Mesenchymal stem cell (in vitro differentiated cells and primary cell): ENCODE measurements around the gene RHBDL1.

Experiments
- DNase-seq: peaks from one replicate; pipeline ENCODE4 v3.0.0-alpha.2; 2013
- H2AFZ ChIP-seq: one replicate; pipeline ENCODE4 v1.6.1; 2013; ENCODE audit warnings: low read depth, mild to moderate bottlenecking, control low read depth, inconsistent platforms, low read length, moderate library complexity
- H2AK5ac ChIP-seq: 2 replicates; pipeline ENCODE4 v1.6.1; 2013; ENCODE audit warnings: low read length, moderate library complexity, mild to moderate bottlenecking, inconsistent platforms; ENCODE audit not compliant: severe bottlenecking
- H2BK120ac ChIP-seq: one replicate; pipeline ENCODE4 v1.6.1; 2013; ENCODE audit warnings: low read depth, mild to moderate bottlenecking, inconsistent platforms, low read length, moderate library complexity
- H2BK12ac ChIP-seq, 2 experiments: one replicate each; pipeline ENCODE4 v1.6.1; 2013; ENCODE audit warnings: inconsistent platforms in 2 of 2, low read length in 2 of 2, mild to moderate bottlenecking in 2 of 2, moderate library complexity in 2 of 2, control low read depth in 1 of 2
- H2BK15ac ChIP-seq: one replicate; pipeline ENCODE4 v1.6.1; 2013; ENCODE audit warnings: mild to moderate bottlenecking, low read depth, inconsistent platforms; ENCODE audit not compliant: poor library complexity, severe bottlenecking
- H2BK5ac ChIP-seq: 2 replicates; pipeline ENCODE4 v1.6.1; 2013; ENCODE audit warnings: low read depth, mild to moderate bottlenecking, low read length, control low read depth, inconsistent platforms; ENCODE audit not compliant: poor library complexity, severe bottlenecking
- H3K14ac ChIP-seq, 2 experiments: one replicate each; pipeline ENCODE4 v1.6.1; 2013; ENCODE audit warnings: inconsistent platforms in 2 of 2, low read length in 2 of 2, control low read depth in 1 of 2, mild to moderate bottlenecking in 1 of 2, moderate library complexity in 1 of 2
- H3K18ac ChIP-seq, 2 experiments: one replicate each; pipeline ENCODE4 v1.6.1; 2013; ENCODE audit warnings: inconsistent platforms in 2 of 2, low read length in 2 of 2, control low read depth in 1 of 2, low read depth in 1 of 2, mild to moderate bottlenecking in 1 of 2
- H3K23ac ChIP-seq, 2 experiments: one replicate each; pipeline ENCODE4 v1.6.1; 2013; ENCODE audit warnings: inconsistent platforms in 2 of 2, low read length in 2 of 2, mild to moderate bottlenecking in 2 of 2, moderate library complexity in 2 of 2, control low read depth in 1 of 2
- H3K27ac ChIP-seq: 2 replicates; pipeline ENCODE4 v1.5.1; 2013; ENCODE audit warnings: mild to moderate bottlenecking, moderate library complexity, low read length, control low read depth, inconsistent platforms; ENCODE audit not compliant: poor library complexity, severe bottlenecking
- H3K27me3 ChIP-seq, 2 experiments: 2 replicates each; pipeline versions ENCODE4 v1.6.1 to v1.7.0; 2013; ENCODE audit warnings: low read length in 2 of 2, mild to moderate bottlenecking in 2 of 2, moderate library complexity in 2 of 2, control low read depth in 1 of 2, inconsistent platforms in 1 of 2; ENCODE audit not compliant: control insufficient read depth in 1 of 2, insufficient read depth in 1 of 2
- H3K36me3 ChIP-seq, 2 experiments: 2 replicates each; pipeline versions ENCODE4 v1.6.1 to v1.7.0; 2013; ENCODE audit warnings: low read length in 2 of 2, control low read depth in 1 of 2, inconsistent platforms in 1 of 2, low read depth in 1 of 2, mild to moderate bottlenecking in 1 of 2; ENCODE audit not compliant: insufficient read depth in 2 of 2, control insufficient read depth in 1 of 2
- H3K4ac ChIP-seq, 2 experiments: one replicate each; pipeline ENCODE4 v1.6.1; 2013; ENCODE audit warnings: inconsistent platforms in 2 of 2, low read length in 2 of 2, mild to moderate bottlenecking in 2 of 2, moderate library complexity in 2 of 2, control low read depth in 1 of 2, low read depth in 1 of 2
- H3K4me1 ChIP-seq: 2 replicates; pipeline ENCODE4 v1.6.1; 2013; ENCODE audit warnings: low read depth, low read length, control low read depth; ENCODE audit not compliant: control insufficient read depth, insufficient read depth
- H3K4me2 ChIP-seq: 2 replicates; pipeline ENCODE4 v1.6.1; 2013; ENCODE audit warnings: low read length, mild to moderate bottlenecking, inconsistent platforms; ENCODE audit not compliant: poor library complexity, severe bottlenecking
- H3K4me3 ChIP-seq, 2 experiments: 2 replicates each; pipeline versions ENCODE4 v1.5.1 to v1.7.0; 2013; ENCODE audit warnings: low read length in 2 of 2, mild to moderate bottlenecking in 2 of 2, control low read depth in 1 of 2, low read depth in 1 of 2; ENCODE audit not compliant: insufficient read depth in 1 of 2
- H3K79me1 ChIP-seq: replicated peaks from 2 replicates; pipeline ENCODE4 v1.6.1; 2013; ENCODE audit warnings: mild to moderate bottlenecking, control low read depth, low read length, inconsistent platforms; ENCODE audit not compliant: poor library complexity, severe bottlenecking
- H3K9ac ChIP-seq: 2 replicates; pipeline ENCODE4 v1.7.0; 2013; ENCODE audit warnings: mild to moderate bottlenecking, low read length, moderate library complexity
- H3K9me3 ChIP-seq: 2 replicates; pipeline ENCODE4 v1.7.0; 2013; ENCODE audit warnings: mild to moderate bottlenecking, low read length; ENCODE audit not compliant: control insufficient read depth
- H4K8ac ChIP-seq: one replicate; pipeline ENCODE4 v1.6.1; 2013; ENCODE audit warnings: inconsistent platforms, mild to moderate bottlenecking, low read length, moderate library complexity
- H4K91ac ChIP-seq: one replicate; pipeline ENCODE4 v1.6.1; 2013; ENCODE audit warnings: mild to moderate bottlenecking, low read length, inconsistent platforms
- WGBS: methylation state at CpG from one replicate; pipeline ENCODE4 v1.1.7; 2013; ENCODE audit warnings: mixed read lengths; 5-methylcytosine and 5-hydroxymethylcytosine counted together

The RHBDL1 gene

GRCh38 chr16:671353-672131 lies 3.9 kb upstream of the RHBDL1 start:
- Histone ChIP-seq H3K36me3 (peaks cover 41 to 62% of the 10 kb centered on the region in 2 experiments), H3K4me3 (no peak overlapping the region), H3K9ac (no peak overlapping the region), H3K27ac (no peak overlapping the region), H2BK15ac (no peak overlapping the region), H2AK5ac (no peak overlapping the region), H2BK120ac (no peak overlapping the region), H3K4me1 (peaks cover 39% of the 10 kb centered on the region), H2AFZ (no peak overlapping the region), H2BK5ac (no peak overlapping the region), H3K4me2 (no peak overlapping the region), H4K91ac (no peak overlapping the region), H3K4ac (no peak overlapping the region), H2BK12ac (no peak overlapping the region), H3K18ac (no peak overlapping the region), H3K79me1 (peaks cover 23% of the 10 kb centered on the region), H3K23ac (no peak overlapping the region), H3K9me3 (no peaks in the 10 kb centered on the region), H4K8ac (no peak overlapping the region), H3K27me3 (no peaks in the 10 kb centered on the region), H3K14ac (no peak overlapping the region)
- DNase-seq, result no peak
- 96% methylated on average over 40 of the region's 40 CpGs for WGBS

DNA sequence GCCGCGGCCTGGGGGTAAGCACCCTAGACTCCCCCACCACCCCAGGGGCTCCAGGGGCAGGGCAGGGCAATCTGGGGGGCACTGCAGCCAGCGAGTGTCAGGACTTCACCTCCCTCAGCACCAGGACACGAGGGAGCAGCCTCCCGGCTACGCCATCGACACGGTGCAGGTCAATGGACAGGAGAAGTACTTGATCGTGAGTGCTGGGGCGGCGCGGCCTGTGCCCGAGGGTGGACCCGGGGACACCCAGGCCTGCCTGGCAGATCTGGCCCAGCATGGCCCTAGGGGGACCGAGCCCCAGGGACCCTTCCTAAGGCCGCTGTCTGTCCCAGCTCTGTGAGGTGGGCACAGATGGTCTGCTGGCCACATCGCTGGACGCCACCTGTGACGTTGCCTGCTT lies 3.1 kb upstream of the RHBDL1 start:
- Histone ChIP-seq H3K9me3 (no peaks in the 10 kb centered on the region), H3K9ac (no peak overlapping the region), H3K79me1 (peaks cover 23% of the 10 kb centered on the region), H4K8ac (no peak overlapping the region), H3K18ac (no peak overlapping the region), H2BK120ac (no peak overlapping the region), H3K4me2 (no peak overlapping the region), H3K36me3 (peaks cover 41 to 65% of the 10 kb centered on the region in 2 experiments), H3K27me3 (no peaks in the 10 kb centered on the region), H2BK12ac (no peak overlapping the region), H3K23ac (no peak overlapping the region), H3K4me3 (no peak overlapping the region), H3K4ac (no peak overlapping the region), H2AFZ (no peak overlapping the region), H2BK15ac (no peak overlapping the region), H3K4me1 (peaks cover 40% of the 10 kb centered on the region), H2BK5ac (no peak overlapping the region), H3K14ac (no peak overlapping the region), H3K27ac (no peak overlapping the region), H2AK5ac (no peak overlapping the region), H4K91ac (peak overlapping the region; percentile 46)
- DNase-seq, result no peak
- WGBS, result 98% methylated on average over 19 of the region's 19 CpGs

- Histone ChIP-seq H3K4me1 (peaks cover 37% of the 10 kb centered on the region), H3K79me1 (peaks cover 23% of the 10 kb centered on the region), H3K36me3 (peaks cover 41 to 70% of the 10 kb centered on the region in 2 experiments), H2BK5ac (no peak overlapping the region), H3K27me3 (no peaks in the 10 kb centered on the region), H3K9me3 (no peaks in the 10 kb centered on the region), H4K91ac (peak overlapping the region; percentile 46), H2BK15ac (no peak overlapping the region), H2AFZ (no peak overlapping the region), H3K14ac (no peak overlapping the region), H4K8ac (no peak overlapping the region), H2BK12ac (no peak overlapping the region), H3K18ac (no peak overlapping the region), H3K4ac (no peak overlapping the region), H2AK5ac (no peak overlapping the region), H3K27ac (no peak overlapping the region), H3K9ac (no peak overlapping the region), H3K23ac (no peak overlapping the region), H2BK120ac (no peak overlapping the region), H3K4me2 (no peak overlapping the region), H3K4me3 (no peak overlapping the region)
- 95% methylated on average over 21 of the region's 21 CpGs for WGBS
- DNase-seq, result no peak
These were observed 2.6 kb upstream of the RHBDL1 start for GRCh38 chr16:672851-673250.

GRCh38 chr16:673399-673991 lies 2.0 kb upstream of the RHBDL1 start:
- H2AK5ac ChIP-seq, result no peak overlapping the region
- H3K23ac ChIP-seq, result no peak overlapping the region
- no peak overlapping the region for H3K27ac ChIP-seq
- no peak overlapping the region for H4K91ac ChIP-seq
- no peak for DNase-seq
- no peak overlapping the region for H2BK120ac ChIP-seq
- no peak overlapping the region for H3K4ac ChIP-seq
- H2AFZ ChIP-seq, result no peak overlapping the region
- 97% methylated on average over 17 of the region's 18 CpGs for WGBS
- H3K9ac ChIP-seq, result no peak overlapping the region
- H3K79me1 ChIP-seq, result peaks cover 23% of the 10 kb centered on the region
- no peak overlapping the region for H3K4me2 ChIP-seq
- peaks cover 41% of the 10 kb centered on the region for H3K4me1 ChIP-seq
- no peak overlapping the region for H3K18ac ChIP-seq
- no peak overlapping the region for H4K8ac ChIP-seq
- no peaks in the 10 kb centered on the region for H3K27me3 ChIP-seq
- H2BK15ac ChIP-seq, result peak overlapping the region; percentile 8
- H2BK12ac ChIP-seq, result no peak overlapping the region
- peaks cover 41 to 74% of the 10 kb centered on the region in 2 experiments for H3K36me3 ChIP-seq
- no peak overlapping the region for H3K14ac ChIP-seq
- H2BK5ac ChIP-seq, result no peak overlapping the region
- no peak overlapping the region for H3K4me3 ChIP-seq
- no peaks in the 10 kb centered on the region for H3K9me3 ChIP-seq
